ENCODE results near the gene GALM.
"Not testable (repeated sequence)": the region's sequence is repeated elsewhere in the genome, so short reads cannot be mapped to it uniquely, and the experiment has no call there.

Gene GALM

GRCh38 chr2:38737000-38737698, 71.2 kb downstream of the GALM start:
- not testable (repeated sequence) for DNase-seq (ENCODE audit: extremely low read depth in 1 of 2, low read depth in 1 of 2)

- DNase-seq (ENCODE audit: extremely low read depth in 1 of 2, low read depth in 1 of 2) = no peak
These were observed 72.0 kb downstream of the GALM start for GRCh38 chr2:38737925-38738324.

DNA sequence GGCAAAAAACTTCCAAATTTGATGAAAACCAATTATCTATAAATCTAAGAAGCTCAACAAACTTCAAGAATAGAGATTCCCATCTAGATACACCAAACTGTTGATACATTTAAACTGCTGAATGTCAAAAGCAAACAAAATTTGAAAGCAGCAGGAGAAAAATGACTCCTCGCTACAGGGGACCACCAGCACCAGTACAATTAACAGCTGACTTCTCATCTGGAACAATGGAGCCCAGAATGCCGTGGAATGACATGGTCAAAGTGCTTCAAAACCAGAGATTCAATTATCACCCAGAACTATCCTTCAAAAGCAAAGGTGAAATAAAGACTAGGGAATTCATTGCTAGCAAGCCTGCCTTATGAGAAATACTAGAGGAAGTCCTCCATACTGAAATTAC, 73.6 kb downstream of the GALM start:
- DNase-seq (ENCODE audit: extremely low read depth in 1 of 2, low read depth in 1 of 2) = no peak

- no peak for DNase-seq (ENCODE audit: extremely low read depth in 1 of 2, low read depth in 1 of 2)
These were observed 75.2 kb downstream of the GALM start for GRCh38 chr2:38740851-38741731.

GRCh38 chr2:38742797-38743559, 77.1 kb downstream of the GALM start:
- no peak for DNase-seq (ENCODE audit: extremely low read depth in 1 of 2, low read depth in 1 of 2)

- DNase-seq (ENCODE audit: extremely low read depth in 1 of 2, low read depth in 1 of 2) = no peak
These were observed 77.9 kb downstream of the GALM start for GRCh38 chr2:38743672-38744398.

- no peak for DNase-seq (ENCODE audit: extremely low read depth in 1 of 2, low read depth in 1 of 2)
These were observed 78.5 kb downstream of the GALM start for GRCh38 chr2:38744399-38744780.

DNA sequence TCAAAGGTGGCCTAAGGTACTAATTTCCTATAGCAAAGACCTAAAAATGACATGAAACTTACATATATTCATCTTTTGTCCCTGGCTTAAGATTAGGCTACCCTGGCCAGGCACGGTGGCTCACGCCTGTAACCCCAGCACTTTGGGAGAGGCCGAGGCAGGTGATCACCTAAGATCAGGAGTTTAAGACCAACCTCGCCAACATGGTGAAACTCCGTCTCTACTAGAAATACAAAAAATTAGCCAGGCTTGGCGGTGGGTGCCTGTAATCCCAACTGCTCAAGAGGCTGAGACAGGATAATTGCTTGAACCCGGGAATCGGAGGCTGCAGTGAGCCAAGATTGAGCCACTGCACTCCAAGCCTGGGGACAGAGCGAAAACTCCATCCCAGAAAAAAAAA, 79.4 kb downstream of the GALM start:
- DNase-seq (ENCODE audit: extremely low read depth in 1 of 2, low read depth in 1 of 2) = no peak

DNA sequence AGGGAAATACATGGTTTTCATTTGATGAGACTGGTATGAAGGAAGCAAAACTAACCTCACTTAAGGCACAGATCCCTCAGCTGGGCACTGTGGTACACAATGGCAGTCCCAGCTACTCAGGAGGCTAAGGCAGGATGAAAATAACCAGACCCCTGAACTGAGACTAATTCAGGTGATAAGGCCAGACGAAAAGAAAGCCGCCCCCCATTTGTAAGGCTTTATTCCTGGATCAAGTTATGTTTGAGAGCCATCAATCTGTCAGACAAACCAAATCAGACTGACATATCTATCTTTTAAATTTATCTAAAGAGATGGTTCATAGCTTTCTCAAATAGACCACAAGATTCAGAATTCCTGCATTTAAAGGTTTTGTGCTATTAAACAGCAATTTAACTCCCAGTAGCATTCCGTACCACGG, 81.1 kb downstream of the GALM start:
- DNase-seq (ENCODE audit: extremely low read depth in 1 of 2, low read depth in 1 of 2) = no peak

- no peak for DNase-seq (ENCODE audit: extremely low read depth in 1 of 2, low read depth in 1 of 2)
These were observed 81.9 kb downstream of the GALM start for GRCh38 chr2:38747819-38748218.

GRCh38 chr2:38748391-38748790, 82.5 kb downstream of the GALM start:
- no peak for DNase-seq (ENCODE audit: extremely low read depth in 1 of 2, low read depth in 1 of 2)

DNA sequence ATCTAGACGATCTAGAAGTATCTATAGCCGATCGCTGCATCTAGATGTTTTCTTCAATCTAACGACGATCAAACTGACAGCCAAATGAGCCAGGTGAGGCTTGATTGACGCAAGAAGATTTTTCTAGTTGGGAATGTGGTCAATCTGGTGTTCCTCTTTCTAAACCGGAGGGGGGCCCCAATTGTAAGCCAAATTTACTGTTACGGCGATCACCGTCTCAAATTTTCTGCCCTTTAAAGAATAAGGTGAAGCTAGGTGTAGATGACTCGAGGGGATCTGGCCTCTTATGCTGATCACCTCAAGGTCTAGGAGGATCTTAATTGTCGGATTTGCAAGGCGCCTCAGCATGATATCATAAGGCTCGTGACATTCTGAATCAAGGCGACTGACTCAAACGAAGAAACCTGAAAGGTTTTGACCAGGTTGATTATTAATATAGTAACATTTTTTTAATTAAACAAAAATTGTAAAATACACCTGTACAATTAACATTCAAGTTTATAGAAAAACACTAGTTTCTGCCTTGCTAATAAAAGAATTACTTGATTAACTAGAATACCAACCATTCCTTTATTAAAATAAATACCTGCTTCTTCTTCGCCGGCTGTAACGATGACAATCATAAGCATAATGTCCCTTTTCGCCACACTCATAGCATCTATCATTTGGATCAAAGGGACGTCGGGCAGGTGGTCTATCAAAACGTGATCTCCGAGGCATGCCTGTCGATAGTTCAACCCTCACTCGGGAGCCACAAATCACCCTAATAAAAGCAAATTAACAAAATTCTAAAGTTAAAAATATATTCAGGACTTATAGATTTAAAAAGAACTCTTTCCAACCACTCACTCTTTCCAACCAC, 83.3 kb downstream of the GALM start:
- DNase-seq (ENCODE audit: extremely low read depth in 1 of 2, low read depth in 1 of 2) = no peak

DNA sequence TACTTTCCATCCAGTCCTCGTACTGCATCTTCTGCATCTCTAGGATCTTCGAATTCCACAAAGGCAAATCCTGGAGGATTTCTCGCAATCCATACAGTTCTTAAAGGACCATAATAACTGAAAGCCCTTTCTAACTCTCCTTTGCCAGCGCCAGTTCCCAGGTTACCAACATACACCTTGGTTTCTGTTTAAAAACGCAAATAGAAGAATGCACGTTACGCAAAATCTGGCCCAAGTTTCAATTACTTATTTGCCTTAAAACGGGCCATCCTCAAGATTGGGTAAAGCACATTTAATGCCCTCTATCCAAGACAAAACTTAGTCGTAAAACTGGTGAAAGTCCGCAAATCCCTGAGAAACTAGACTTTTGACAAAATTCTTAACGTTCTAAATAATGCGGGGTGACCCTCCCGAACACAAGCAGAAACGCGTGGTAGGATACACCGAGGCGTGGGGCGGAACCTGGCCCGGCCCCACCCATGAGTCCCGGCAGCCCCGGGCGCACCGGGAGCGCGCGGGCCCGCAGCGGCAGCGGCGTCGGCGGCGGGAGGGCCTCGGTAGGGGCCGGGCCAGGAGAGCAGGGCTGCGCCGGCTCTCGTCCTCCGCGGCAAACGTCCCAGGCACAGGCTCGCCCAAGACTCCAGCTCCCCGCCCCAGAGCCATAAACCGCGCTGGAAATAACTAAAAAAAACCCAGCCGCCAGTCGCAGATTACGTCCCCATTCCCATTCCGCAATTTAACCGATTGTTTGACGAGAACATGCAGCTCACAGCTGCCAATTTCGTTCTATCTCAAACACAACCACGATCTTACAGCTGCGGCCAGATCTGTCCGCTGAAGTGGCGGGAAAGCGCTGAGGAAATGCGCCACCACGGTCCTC, 84.3 kb downstream of the GALM start:
- peak in 1 of 2 donors; percentile 29 for DNase-seq (ENCODE audit: extremely low read depth in 1 of 2, low read depth in 1 of 2)

GRCh38 chr2:38750891-38751595, 85.1 kb downstream of the GALM start, which contains the start of gene SRSF7:
Gene SRSF7 (minus strand): TSS chr2:38751361. CDS start chr2:38751256, 105 bp downstream.
- peak; percentile 95 to 98 for DNase-seq (ENCODE audit: extremely low read depth in 1 of 2, low read depth in 1 of 2)

DNA sequence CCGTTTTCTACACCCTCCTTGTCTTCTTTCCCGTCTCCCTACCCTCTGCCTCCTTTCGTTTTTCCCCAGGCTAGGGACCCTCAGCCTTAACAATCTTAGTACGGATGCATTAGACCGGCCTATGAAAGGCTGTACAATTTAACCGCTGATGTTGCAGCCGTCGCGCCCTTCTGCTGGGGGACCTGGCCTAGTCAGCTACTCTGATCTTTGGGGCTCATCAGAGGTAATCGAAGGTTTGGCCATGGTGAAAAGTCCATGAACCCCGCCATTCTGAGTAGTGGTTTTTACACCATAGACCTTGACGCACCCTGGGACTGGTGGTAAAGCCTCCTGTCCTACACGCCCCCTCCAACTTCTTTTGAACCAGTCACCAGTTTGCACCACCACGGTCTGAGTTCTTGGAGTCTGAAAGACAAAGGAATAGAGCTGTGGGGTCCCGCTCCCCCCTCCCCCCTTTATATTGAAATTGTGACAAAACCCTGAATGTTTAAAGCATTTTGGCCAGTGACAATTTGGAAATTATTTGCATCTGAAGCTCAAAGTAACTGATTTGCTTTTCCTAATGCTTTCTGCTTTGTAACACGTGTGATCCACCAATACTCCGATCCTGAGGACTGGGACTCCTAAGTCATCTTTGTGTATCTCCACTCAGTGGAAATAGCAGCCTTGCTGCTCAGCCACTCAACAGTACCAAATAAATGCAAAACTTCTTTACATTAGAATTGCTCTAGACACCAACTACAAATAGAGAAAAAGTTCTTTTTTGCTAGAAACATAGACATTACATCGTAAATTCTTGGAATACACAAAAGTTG, 85.9 kb downstream of the GALM start:
- DNase-seq (ENCODE audit: extremely low read depth in 1 of 2, low read depth in 1 of 2) = no peak

GRCh38 chr2:38754049-38754448, 88.1 kb downstream of the GALM start:
- no peak for DNase-seq (ENCODE audit: extremely low read depth in 1 of 2, low read depth in 1 of 2)

- no peak for DNase-seq (ENCODE audit: extremely low read depth in 1 of 2, low read depth in 1 of 2)
These were observed 88.6 kb downstream of the GALM start for GRCh38 chr2:38754506-38754905.

Data from activated CD8-positive, alpha-beta memory T cell treated with anti-CD3 and anti-CD28 coated beads for 1 hour (primary cell).